ENCODE results near the gene OPHN1. TPM values are rescaled to one million over a fixed set of nuclear protein-coding genes. Genes with fewer than 3 reads are reported as not detected.

OPHN1 gene
- total and polyA plus RNA-seq, 2 experiments from 2014 or later = 2.2 to 3.8 TPM

DNA sequence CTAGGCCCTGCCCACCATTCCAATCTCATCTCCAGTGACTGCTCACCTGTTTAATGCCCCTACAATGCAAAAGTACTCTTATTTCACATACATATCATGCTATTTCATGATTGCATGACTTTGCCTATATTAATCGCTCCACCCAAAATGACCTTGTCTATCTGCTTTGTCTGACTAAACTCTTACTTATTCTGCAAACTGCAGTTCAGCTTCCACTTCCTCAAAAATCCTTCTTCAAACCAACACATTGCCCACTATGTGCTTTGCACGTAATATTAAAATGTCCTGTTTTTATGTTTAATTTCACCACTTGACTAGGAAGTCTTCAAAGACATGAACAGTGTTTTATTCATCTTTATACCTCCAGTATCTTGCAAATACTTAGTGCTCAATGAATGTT lies 229.6 kb downstream of the OPHN1 start (continued):
- TF ChIP-seq NANOG (IDR thresholded peaks at IDR 0.05; ENCODE audit: borderline replicate concordance) (no peak), POLR2AphosphoS5 (IDR thresholded peaks at IDR 0.05; ENCODE audit: low read depth) (no peak), ZNF331 (CRISPR knock-in tag; IDR thresholded peaks at IDR 0.05; ENCODE audit: low read depth) (no peak), CREB1 (CRISPR knock-in tag; IDR thresholded peaks at IDR 0.05; ENCODE audit: low read depth) (no peak), EZH2phosphoT487 (IDR thresholded peaks at IDR 0.05; ENCODE audit: unreplicated experiment) (no peak), JUNB (IDR thresholded peaks at IDR 0.05; ENCODE audit: unreplicated experiment) (no peak)
- TF ChIP-seq, protein P1, sequence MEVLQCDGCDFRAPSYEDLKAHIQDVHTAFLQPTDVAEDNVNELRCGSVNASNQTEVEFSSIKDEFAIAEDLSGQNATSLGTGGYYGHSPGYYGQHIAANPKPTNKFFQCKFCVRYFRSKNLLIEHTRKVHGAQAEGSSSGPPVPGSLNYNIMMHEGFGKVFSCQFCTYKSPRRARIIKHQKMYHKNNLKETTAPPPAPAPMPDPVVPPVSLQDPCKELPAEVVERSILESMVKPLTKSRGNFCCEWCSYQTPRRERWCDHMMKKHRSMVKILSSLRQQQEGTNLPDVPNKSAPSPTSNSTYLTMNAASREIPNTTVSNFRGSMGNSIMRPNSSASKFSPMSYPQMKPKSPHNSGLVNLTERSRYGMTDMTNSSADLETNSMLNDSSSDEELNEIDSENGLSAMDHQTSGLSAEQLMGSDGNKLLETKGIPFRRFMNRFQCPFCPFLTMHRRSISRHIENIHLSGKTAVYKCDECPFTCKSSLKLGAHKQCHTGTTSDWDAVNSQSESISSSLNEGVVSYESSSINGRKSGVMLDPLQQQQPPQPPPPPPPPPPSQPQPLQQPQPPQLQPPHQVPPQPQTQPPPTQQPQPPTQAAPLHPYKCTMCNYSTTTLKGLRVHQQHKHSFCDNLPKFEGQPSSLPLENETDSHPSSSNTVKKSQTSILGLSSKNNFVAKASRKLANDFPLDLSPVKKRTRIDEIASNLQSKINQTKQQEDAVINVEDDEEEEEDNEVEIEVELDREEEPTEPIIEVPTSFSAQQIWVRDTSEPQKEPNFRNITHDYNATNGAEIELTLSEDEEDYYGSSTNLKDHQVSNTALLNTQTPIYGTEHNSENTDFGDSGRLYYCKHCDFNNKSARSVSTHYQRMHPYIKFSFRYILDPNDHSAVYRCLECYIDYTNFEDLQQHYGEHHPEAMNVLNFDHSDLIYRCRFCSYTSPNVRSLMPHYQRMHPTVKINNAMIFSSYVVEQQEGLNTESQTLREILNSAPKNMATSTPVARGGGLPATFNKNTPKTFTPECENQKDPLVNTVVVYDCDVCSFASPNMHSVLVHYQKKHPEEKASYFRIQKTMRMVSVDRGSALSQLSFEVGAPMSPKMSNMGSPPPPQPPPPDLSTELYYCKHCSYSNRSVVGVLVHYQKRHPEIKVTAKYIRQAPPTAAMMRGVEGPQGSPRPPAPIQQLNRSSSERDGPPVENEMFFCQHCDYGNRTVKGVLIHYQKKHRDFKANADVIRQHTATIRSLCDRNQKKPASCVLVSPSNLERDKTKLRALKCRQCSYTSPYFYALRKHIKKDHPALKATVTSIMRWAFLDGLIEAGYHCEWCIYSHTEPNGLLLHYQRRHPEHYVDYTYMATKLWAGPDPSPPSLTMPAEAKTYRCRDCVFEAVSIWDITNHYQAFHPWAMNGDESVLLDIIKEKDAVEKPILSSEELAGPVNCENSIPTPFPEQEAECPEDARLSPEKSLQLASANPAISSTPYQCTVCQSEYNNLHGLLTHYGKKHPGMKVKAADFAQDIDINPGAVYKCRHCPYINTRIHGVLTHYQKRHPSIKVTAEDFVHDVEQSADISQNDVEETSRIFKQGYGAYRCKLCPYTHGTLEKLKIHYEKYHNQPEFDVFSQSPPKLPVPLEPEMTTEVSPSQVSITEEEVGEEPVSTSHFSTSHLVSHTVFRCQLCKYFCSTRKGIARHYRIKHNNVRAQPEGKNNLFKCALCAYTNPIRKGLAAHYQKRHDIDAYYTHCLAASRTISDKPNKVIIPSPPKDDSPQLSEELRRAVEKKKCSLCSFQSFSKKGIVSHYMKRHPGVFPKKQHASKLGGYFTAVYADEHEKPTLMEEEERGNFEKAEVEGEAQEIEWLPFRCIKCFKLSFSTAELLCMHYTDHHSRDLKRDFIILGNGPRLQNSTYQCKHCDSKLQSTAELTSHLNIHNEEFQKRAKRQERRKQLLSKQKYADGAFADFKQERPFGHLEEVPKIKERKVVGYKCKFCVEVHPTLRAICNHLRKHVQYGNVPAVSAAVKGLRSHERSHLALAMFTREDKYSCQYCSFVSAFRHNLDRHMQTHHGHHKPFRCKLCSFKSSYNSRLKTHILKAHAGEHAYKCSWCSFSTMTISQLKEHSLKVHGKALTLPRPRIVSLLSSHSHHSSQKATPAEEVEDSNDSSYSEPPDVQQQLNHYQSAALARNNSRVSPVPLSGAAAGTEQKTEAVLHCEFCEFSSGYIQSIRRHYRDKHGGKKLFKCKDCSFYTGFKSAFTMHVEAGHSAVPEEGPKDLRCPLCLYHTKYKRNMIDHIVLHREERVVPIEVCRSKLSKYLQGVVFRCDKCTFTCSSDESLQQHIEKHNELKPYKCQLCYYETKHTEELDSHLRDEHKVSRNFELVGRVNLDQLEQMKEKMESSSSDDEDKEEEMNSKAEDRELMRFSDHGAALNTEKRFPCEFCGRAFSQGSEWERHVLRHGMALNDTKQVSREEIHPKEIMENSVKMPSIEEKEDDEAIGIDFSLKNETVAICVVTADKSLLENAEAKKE (CRISPR knock-in tag; IDR thresholded peaks at IDR 0.05) = no peak

GRCh38 chrX:68203211-68203610 lies 230.1 kb downstream of the OPHN1 start:
- ATAC-seq (no peak), DNase-seq (ENCODE audit: low spot score) (no peak)
- H3K27me3 Mint-ChIP-seq (ENCODE audit: insufficient read depth, low read depth, poor library complexity) = no peaks in the 10 kb centered on the region
- Histone ChIP-seq H3F3A (replicated peaks; ENCODE audit: low read depth) (no peaks in the 10 kb centered on the region), H3K4me3 (no peak overlapping the region), H3K27me3 (ENCODE audit: insufficient read depth) (no peaks in the 10 kb centered on the region), H4K20me1 (replicated peaks; ENCODE audit: insufficient read depth) (no peaks in the 10 kb centered on the region), H3K9me2 (ENCODE audit: insufficient read depth) (no peaks in the 10 kb centered on the region), H3K36me3 (ENCODE audit: insufficient read depth) (no peaks in the 10 kb centered on the region), H2AFZ (no peak overlapping the region), H3K4me1 (ENCODE audit: insufficient read depth) (no peaks in the 10 kb centered on the region), H3K4me2 (no peak overlapping the region), H3K27ac (ENCODE audit: low read depth) (no peak overlapping the region), H3K79me2 (replicated peaks; ENCODE audit: insufficient read depth) (no peaks in the 10 kb centered on the region)
- no peak overlapping the region for H3K4me3 Mint-ChIP-seq
- H3K27ac Mint-ChIP-seq = no peak overlapping the region
- H3K36me3 Mint-ChIP-seq (ENCODE audit: low read depth) = no peaks in the 10 kb centered on the region; the same call in 2 of the 3 replicates
- H3K4me1 Mint-ChIP-seq = no peaks in the 10 kb centered on the region
- no peaks in the 10 kb centered on the region for H3K9me3 Mint-ChIP-seq
- TF ChIP-seq CREB1 (CRISPR knock-in tag; IDR thresholded peaks at IDR 0.05; ENCODE audit: low read depth) (no peak), EZH2 (IDR thresholded peaks at IDR 0.05; ENCODE audit: low read depth, unreplicated experiment) (no peak), ZNF331 (CRISPR knock-in tag; IDR thresholded peaks at IDR 0.05; ENCODE audit: low read depth) (no peak), STAT1 (IDR thresholded peaks at IDR 0.05; ENCODE audit: unreplicated experiment) (no peak), ZNF114 (CRISPR knock-in tag; IDR thresholded peaks at IDR 0.05) (no peak), ETS1 (IDR thresholded peaks at IDR 0.05) (no peak), NANOG (IDR thresholded peaks at IDR 0.05; ENCODE audit: borderline replicate concordance) (no peak), EZH2phosphoT487 (IDR thresholded peaks at IDR 0.05; ENCODE audit: unreplicated experiment) (no peak), POLR2AphosphoS5 (IDR thresholded peaks at IDR 0.05; ENCODE audit: low read depth) (no peak), JUNB (IDR thresholded peaks at IDR 0.05; ENCODE audit: unreplicated experiment) (no peak), REST (IDR thresholded peaks at IDR 0.05; ENCODE audit: unreplicated experiment) (no peak)
- TF ChIP-seq, protein P2, sequence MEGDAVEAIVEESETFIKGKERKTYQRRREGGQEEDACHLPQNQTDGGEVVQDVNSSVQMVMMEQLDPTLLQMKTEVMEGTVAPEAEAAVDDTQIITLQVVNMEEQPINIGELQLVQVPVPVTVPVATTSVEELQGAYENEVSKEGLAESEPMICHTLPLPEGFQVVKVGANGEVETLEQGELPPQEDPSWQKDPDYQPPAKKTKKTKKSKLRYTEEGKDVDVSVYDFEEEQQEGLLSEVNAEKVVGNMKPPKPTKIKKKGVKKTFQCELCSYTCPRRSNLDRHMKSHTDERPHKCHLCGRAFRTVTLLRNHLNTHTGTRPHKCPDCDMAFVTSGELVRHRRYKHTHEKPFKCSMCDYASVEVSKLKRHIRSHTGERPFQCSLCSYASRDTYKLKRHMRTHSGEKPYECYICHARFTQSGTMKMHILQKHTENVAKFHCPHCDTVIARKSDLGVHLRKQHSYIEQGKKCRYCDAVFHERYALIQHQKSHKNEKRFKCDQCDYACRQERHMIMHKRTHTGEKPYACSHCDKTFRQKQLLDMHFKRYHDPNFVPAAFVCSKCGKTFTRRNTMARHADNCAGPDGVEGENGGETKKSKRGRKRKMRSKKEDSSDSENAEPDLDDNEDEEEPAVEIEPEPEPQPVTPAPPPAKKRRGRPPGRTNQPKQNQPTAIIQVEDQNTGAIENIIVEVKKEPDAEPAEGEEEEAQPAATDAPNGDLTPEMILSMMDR (conservative IDR thresholded peaks at IDR 0.05; ENCODE audit: low read depth in 2 of 2) = no peak
